OCI-LY1 (cell line): ENCODE results near the gene LCORL.

Experiments
- CTCF ChIP-seq: fragments of 200-600 bp; sonication (generic), shearing (Covaris generic); IDR thresholded peaks from 2 replicates; pipeline ENCODE4 v1.5.1; 2017; ENCODE audit warnings: mild to moderate bottlenecking, antibody characterized with exemption, low read length, moderate library complexity, mixed read lengths
- EZH2 ChIP-seq: fragments of 200-600 bp; sonication (generic), shearing (Covaris generic); IDR thresholded peaks from 2 replicates; pipeline ENCODE4 v1.8.0; 2017; ENCODE audit warnings: borderline replicate concordance, mixed run types, mild to moderate bottlenecking, antibody characterized with exemption, low read length, moderate library complexity, mixed read lengths

- TF ChIP-seq CTCF (no peak), EZH2 (no peak)
These were observed at the start of gene LCORL for GRCh38 chr4:18021720-18022571.
